Endothelial cell of umbilical vein (primary cell): ENCODE results near the gene ZNF3. TPM values are rescaled to one million over a fixed set of nuclear protein-coding genes. Genes with fewer than 3 reads are reported as not detected.
A peak's percentile ranks its signal among the peaks of the same experiment; 100 is the strongest.

Source experiments
- BruUV-seq: library from RNA; stranded (reverse); fragments of 400-500 nt; replicated peaks from 2 replicates; lab custom pipeline; 2021; lab: Mats Ljungman, UMichigan
- CTCF ChIA-PET: fragments of 300-600, 350-600 bp; sonication (Branson Sonifier 250); formaldehyde crosslinking; loops from one replicate; lab custom pipeline; 2021; ENCODE audit warnings: antibody characterized with exemption, inconsistent platforms; lab: Charles Lee
- POLR2A ChIA-PET: fragments of 300-600, 350-600 bp; sonication (Branson Sonifier 250); formaldehyde crosslinking; loops from one replicate; lab custom pipeline; 2021; ENCODE audit warnings: antibody characterized with exemption, inconsistent platforms; lab: Charles Lee
- DNase-seq: peaks from one replicate; pipeline ENCODE4 v3.0.0-alpha.2; 2011; ENCODE audit warnings: low read depth, low spot score
- FAIRE-seq: peaks from 2 replicates; lab custom pipeline; 2011; peaks lifted over from hg19 to GRCh38; lab: Jason Lieb, UNC
- H2AFZ ChIP-seq: 2 replicates; pipeline ENCODE4 v1.6.0; 2012; ENCODE audit warnings: low read depth, low read length, control low read depth, inconsistent platforms
- H3K27ac ChIP-seq: 2 replicates; pipeline ENCODE4 v1.5.1; 2011; ENCODE audit warnings: low read depth, mild to moderate bottlenecking, control low read depth, low read length, moderate library complexity; ENCODE audit not compliant: insufficient read depth
- H3K27me3 ChIP-seq, 2 experiments: 2 replicates each; pipeline versions ENCODE4 v1.6.0 to v1.6.1; 2011; ENCODE audit warnings: low read length in 2 of 2, mixed read lengths in 1 of 2; ENCODE audit not compliant: control insufficient read depth in 2 of 2, insufficient read depth in 2 of 2
- H3K36me3 ChIP-seq, 2 experiments: 2 replicates in 1 of 2; 3 replicates in 1 of 2; pipeline ENCODE4 v1.5.1; 2011; ENCODE audit warnings: low read length in 2 of 2, mild to moderate bottlenecking in 1 of 2, moderate library complexity in 1 of 2; ENCODE audit not compliant: control insufficient read depth in 2 of 2, insufficient read depth in 2 of 2; ENCODE audit errors: extremely low read depth in 1 of 2
- H3K4me1 ChIP-seq: 3 replicates; pipeline ENCODE4 v1.5.1; 2011; ENCODE audit warnings: mild to moderate bottlenecking, low read length; ENCODE audit not compliant: control insufficient read depth, insufficient read depth; ENCODE audit errors: extremely low read depth
- H3K4me2 ChIP-seq: 2 replicates; pipeline ENCODE4 v1.6.1; 2011; ENCODE audit warnings: low read length, control low read depth, mixed read lengths; ENCODE audit not compliant: insufficient read depth
- H3K4me3 ChIP-seq, 3 experiments: fragments of 200-600 bp in 1 of 3; sonication (generic), shearing (Covaris generic) in 1 of 3; replicated peaks in 1 of 3; 2 replicates each; pipeline ENCODE4 v1.5.1; 2011 to 2016; ENCODE audit warnings: control low read depth in 3 of 3, low read length in 3 of 3, mild to moderate bottlenecking in 2 of 3, inconsistent platforms in 1 of 3, low read depth in 1 of 3, moderate library complexity in 1 of 3; ENCODE audit not compliant: insufficient read depth in 1 of 3
- H3K79me2 ChIP-seq: 2 replicates; pipeline ENCODE4 v1.6.0; 2012; ENCODE audit warnings: low read length, inconsistent platforms; ENCODE audit not compliant: control insufficient read depth, insufficient read depth
- H3K9ac ChIP-seq: replicated peaks from 2 replicates; pipeline ENCODE3; 2011; ENCODE audit warnings: low read length, control low read depth; ENCODE audit not compliant: insufficient read depth; ENCODE audit errors: extremely low read depth
- H3K9me1 ChIP-seq: replicated peaks from 3 replicates; pipeline ENCODE4 v1.6.0; 2011; ENCODE audit warnings: mild to moderate bottlenecking, low read length; ENCODE audit not compliant: control insufficient read depth, insufficient read depth; ENCODE audit errors: extremely low read depth
- H3K9me3 ChIP-seq: replicated peaks from 2 replicates; pipeline ENCODE4 v1.5.1; 2012; ENCODE audit warnings: low read length, inconsistent platforms; ENCODE audit not compliant: control insufficient read depth, insufficient read depth
- H4K20me1 ChIP-seq: replicated peaks from 2 replicates; pipeline ENCODE3; 2011; ENCODE audit warnings: mild to moderate bottlenecking, low read length; ENCODE audit not compliant: control insufficient read depth, insufficient read depth; ENCODE audit errors: extremely low read depth
- CTCF ChIP-seq, 2 donors: IDR thresholded peaks; 1 replicate in 1 of 2; 2 replicates in 1 of 2; pipeline ENCODE4 v1.5.1; 2011; ENCODE audit warnings: low read length in 2 of 2, mild to moderate bottlenecking in 2 of 2, moderate library complexity in 2 of 2, control low read depth in 1 of 2, inconsistent platforms in 1 of 2, low read depth in 1 of 2; ENCODE audit not compliant: insufficient read depth in 1 of 2; ENCODE audit errors: extremely low read depth in 1 of 2
- EZH2 ChIP-seq: IDR thresholded peaks from 2 replicates; pipeline ENCODE4 v1.6.1; 2012; ENCODE audit warnings: borderline replicate concordance, low read depth, mild to moderate bottlenecking, moderate library complexity, low read length, inconsistent platforms; ENCODE audit not compliant: severe bottlenecking
- dilution Hi-C: fragments of 300-500 bp; cut with MboI; formaldehyde crosslinking; loops from one replicate; pipeline ENCODE4 v1.15.0; 2019; ENCODE audit warnings: low sequenced_read_pairs; ENCODE audit not compliant: extremely low pct_ligation_motif_present
- intact Hi-C: fragments of 100-400 bp; cut with micrococcal nuclease; formaldehyde crosslinking; loops from one replicate; pipeline ENCODE4 v1.10.0; 2022
- polyA plus RNA-seq, 4 experiments: library from polyadenylated mRNA; depleted of rRNA in 3 of 4; stranded (reverse) in 3 of 4; unstranded in 1 of 4; fragments of >200 nt; gene quantifications; 2 replicates each; pipeline versions ENCODE4 v1.2.1 to v1.2.3, GENCODE V29; 2011 to 2012; ENCODE audit warnings: missing spikeins in 1 of 4
- total RNA-seq: library from RNA; stranded (reverse); gene quantifications from 2 replicates; pipeline ENCODE4 v1.2.3, GENCODE V29; 2021

ZNF3 gene
- total and polyA plus RNA-seq, 2 donors (not counting 3 experiments of a cell fraction or from before 2014, with no cell fraction given) = 21.8 to 30.9 TPM

- no peaks in the 10 kb centered on the region for H3K27me3 ChIP-seq
- H3K9ac ChIP-seq = peak overlapping the region; percentile 99
- FAIRE-seq = no peak
- H3K9me3 ChIP-seq = no peaks in the 10 kb centered on the region
- H3K27ac ChIP-seq = no peak overlapping the region
- H3K4me2 ChIP-seq = peak overlapping the region; percentile 72
- no peaks in the 10 kb centered on the region for H3K79me2 ChIP-seq
- H4K20me1 ChIP-seq = no peaks in the 10 kb centered on the region
- intact Hi-C loops (loop anchor here (2.0 to 5.0 kb wide), 2 partner anchors 41 to 136 kb away; no protein-coding TSS in a partner anchor), dilution Hi-C loops (no loop called here)
- CTCF ChIA-PET = interaction anchor here (0.9 to 2.8 kb wide), 7 partner anchors 14 to 280 kb away, joined by 3 to 13 read pairs (median 4); partner anchors contain the start of genes AP4M1 and MCM7
- POLR2A ChIA-PET = interaction anchor here (0.9 to 1.0 kb wide), 2 partner anchors 27 to 113 kb away, joined by 3 to 4 read pairs; partner anchors contain the start of genes AP4M1, MCM7 and ZKSCAN1
- peak overlapping the region; percentile 77 for H2AFZ ChIP-seq
- TF ChIP-seq EZH2 (no peak), CTCF (IDR thresholded peaks at IDR 0.05; ENCODE audit: extremely low read depth in 1 of 2, insufficient read depth in 1 of 2, low read depth in 1 of 2, low read length in 2 of 2) (peak in 1 of 2 donors; percentile 1)
- H3K4me1 ChIP-seq = peaks cover 11% of the 10 kb centered on the region
- no TSS peak for BruUV-seq
- H3K9me1 ChIP-seq = no peaks in the 10 kb centered on the region
- H3K36me3 ChIP-seq = peaks cover 0 to 2% of the 10 kb centered on the region in 2 experiments
- no peak for DNase-seq
- peak overlapping the region; percentile 86 to 96 (median 93) for H3K4me3 ChIP-seq
Measured at GRCh38 chr7:100127866-100128636, 46.5 kb upstream of the ZNF3 start.
